Parathyroid adenoma (tissue), 2 donors: Measurements from ENCODE around the gene THOC6.
A peak's percentile ranks its signal among the peaks of the same experiment; 100 is the strongest.

Experiments
- H2AFZ ChIP-seq: fragments of 300-600 bp; sonication (generic); one replicate; pipeline ENCODE4 v1.7.0; 2017; ENCODE audit warnings: antibody characterized with exemption, mild to moderate bottlenecking
- H3K27ac ChIP-seq: fragments of 300-600 bp; sonication (generic); one replicate; pipeline ENCODE4 v1.7.0; 2017
- H3K27me3 ChIP-seq: fragments of 300-600 bp; sonication (generic); one replicate; pipeline ENCODE4 v1.7.0; 2017; ENCODE audit warnings: low read length; ENCODE audit not compliant: control insufficient read depth, insufficient read depth
- H3K36me3 ChIP-seq: fragments of 300-600 bp; sonication (generic); one replicate; pipeline ENCODE4 v1.7.0; 2017; ENCODE audit warnings: low read length; ENCODE audit not compliant: control insufficient read depth, insufficient read depth
- H3K4me1 ChIP-seq: fragments of 300-600 bp; sonication (generic); one replicate; pipeline ENCODE4 v1.7.0; 2017; ENCODE audit warnings: control low read depth
- H3K4me2 ChIP-seq: fragments of 300-600 bp; sonication (generic); one replicate; pipeline ENCODE4 v1.7.0; 2017; ENCODE audit warnings: low read length
- H3K4me3 ChIP-seq: fragments of 300-600 bp; sonication (generic); one replicate; pipeline ENCODE4 v1.7.0; 2017; ENCODE audit warnings: low read depth, low read length
- H3K79me2 ChIP-seq: fragments of 300-600 bp; sonication (generic); one replicate; pipeline ENCODE4 v1.7.0; 2017; ENCODE audit warnings: control low read depth
- H3K9ac ChIP-seq: fragments of 300-600 bp; sonication (generic); one replicate; pipeline ENCODE4 v1.7.0; 2017; ENCODE audit warnings: mild to moderate bottlenecking
- H3K9me3 ChIP-seq: fragments of 300-600 bp; sonication (generic); one replicate; pipeline ENCODE4 v1.7.0; 2017; ENCODE audit warnings: low read length; ENCODE audit not compliant: control insufficient read depth
- CTCF ChIP-seq: fragments of 300-600 bp; sonication (generic); IDR thresholded peaks from one replicate; pipeline ENCODE4 v1.7.0; 2017; ENCODE audit warnings: antibody characterized with exemption, mild to moderate bottlenecking
- donor health status: primary hyperparathyroidism.

Gene THOC6

GRCh38 chr16:2976673-2977072 lies 47.2 kb upstream of the THOC6 start:
- no peaks in the 10 kb centered on the region for H3K4me1 ChIP-seq
- no peaks in the 10 kb centered on the region for H3K79me2 ChIP-seq
- no peaks in the 10 kb centered on the region for H3K9me3 ChIP-seq
- no peak for TF ChIP-seq CTCF
- H2AFZ ChIP-seq = no peak overlapping the region
- no peaks in the 10 kb centered on the region for H3K27me3 ChIP-seq
- H3K4me3 ChIP-seq = no peak overlapping the region
- no peak overlapping the region for H3K27ac ChIP-seq
- no peak overlapping the region for H3K4me2 ChIP-seq
- no peak overlapping the region for H3K9ac ChIP-seq
- no peaks in the 10 kb centered on the region for H3K36me3 ChIP-seq

GRCh38 chr16:2977440-2977839 lies 46.4 kb upstream of the THOC6 start:
- H3K4me2 ChIP-seq = no peak overlapping the region
- no peaks in the 10 kb centered on the region for H3K4me1 ChIP-seq
- H3K9ac ChIP-seq = no peak overlapping the region
- H3K4me3 ChIP-seq = no peak overlapping the region
- no peaks in the 10 kb centered on the region for H3K36me3 ChIP-seq
- H3K9me3 ChIP-seq = no peaks in the 10 kb centered on the region
- no peaks in the 10 kb centered on the region for H3K27me3 ChIP-seq
- H3K27ac ChIP-seq = no peak overlapping the region
- H3K79me2 ChIP-seq = no peaks in the 10 kb centered on the region
- no peak for TF ChIP-seq CTCF
- no peak overlapping the region for H2AFZ ChIP-seq

- no peak overlapping the region for H3K9ac ChIP-seq
- H3K4me3 ChIP-seq = peak overlapping the region; percentile 86
- TF ChIP-seq CTCF = no peak
These were observed 44.1 kb upstream of the THOC6 start for GRCh38 chr16:2979669-2980226.

GRCh38 chr16:2980227-2981176 lies 43.3 kb upstream of the THOC6 start, which contains the start of gene PKMYT1:
TSS of gene PKMYT1 (minus strand) at chr16:2980446. CDS start at chr16:2979657, 789 bp downstream.
- no peak for TF ChIP-seq CTCF
- Histone ChIP-seq H3K79me2 (no peaks in the 10 kb centered on the region), H3K9me3 (no peaks in the 10 kb centered on the region), H3K36me3 (no peaks in the 10 kb centered on the region), H3K4me2 (peak within 1 kb of the TSS; percentile 99), H3K27ac (peak within 1 kb of the TSS; percentile 59), H3K4me3 (peak within 1 kb of the TSS; percentile 86), H3K27me3 (no peaks in the 10 kb centered on the region), H3K4me1 (peaks cover 3% of the 10 kb centered on the region), H2AFZ (peak within 1 kb of the TSS; percentile 100), H3K9ac (peak within 1 kb of the TSS; percentile 80)

More at GRCh38 chr16:2979669-2980226, 44.1 kb upstream of the THOC6 start:
- Histone ChIP-seq H3K79me2 (no peaks in the 10 kb centered on the region), H3K9me3 (no peaks in the 10 kb centered on the region), H3K4me1 (peaks cover 3% of the 10 kb centered on the region), H3K36me3 (no peaks in the 10 kb centered on the region), H3K4me2 (peak overlapping the region; percentile 99), H3K27me3 (no peaks in the 10 kb centered on the region), H3K27ac (no peak overlapping the region), H2AFZ (peak overlapping the region; percentile 100)
